NCI-H146 treated with DMSO at 0.1 percent for 48 hours (cell line): ENCODE results near the gene LIN28A.
"Not testable (repeated sequence)": the region's sequence is repeated elsewhere in the genome, so short reads cannot be mapped to it uniquely, and the experiment has no call there.

Experiments used
- DNase-seq: peaks from one replicate; lab custom pipeline; 2025; ENCODE audit not compliant: unreplicated experiment; lab: John Stamatoyannopoulos, UW

LIN28A gene

GRCh38 chr1:26410706-26411623 is at the start of gene LIN28A:
Gene LIN28A, plus strand, starts transcription at chr1:26410817. Its CDS starts 75 bp downstream, at chr1:26410892.
- no peak for DNase-seq

DNA sequence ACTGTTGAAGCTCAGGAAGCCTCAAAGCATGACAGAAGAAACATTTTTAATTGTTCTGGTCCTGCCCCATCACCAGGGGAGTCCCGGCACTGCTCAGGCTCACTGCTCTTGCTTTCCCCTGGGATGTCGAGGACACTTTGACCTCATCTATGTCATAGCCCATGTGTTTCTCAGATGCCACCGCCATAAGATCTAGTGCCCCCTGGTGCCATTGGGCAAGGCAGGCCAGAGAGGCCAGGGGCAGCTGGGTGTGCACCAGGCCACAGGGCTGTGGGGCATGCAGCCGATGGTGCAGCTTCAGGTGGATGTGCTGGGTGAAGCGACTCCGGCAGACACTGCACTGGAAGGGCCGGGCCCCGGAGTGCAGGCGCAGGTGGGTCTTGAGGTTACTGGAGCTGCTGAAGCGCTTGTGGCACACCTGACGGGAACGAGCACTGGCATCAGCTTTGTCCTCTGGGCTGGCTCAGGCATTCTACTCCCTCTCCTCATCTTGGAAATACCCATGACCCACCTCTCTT is 49.0 kb upstream of the LIN28A start:
- no peak for DNase-seq

DNA sequence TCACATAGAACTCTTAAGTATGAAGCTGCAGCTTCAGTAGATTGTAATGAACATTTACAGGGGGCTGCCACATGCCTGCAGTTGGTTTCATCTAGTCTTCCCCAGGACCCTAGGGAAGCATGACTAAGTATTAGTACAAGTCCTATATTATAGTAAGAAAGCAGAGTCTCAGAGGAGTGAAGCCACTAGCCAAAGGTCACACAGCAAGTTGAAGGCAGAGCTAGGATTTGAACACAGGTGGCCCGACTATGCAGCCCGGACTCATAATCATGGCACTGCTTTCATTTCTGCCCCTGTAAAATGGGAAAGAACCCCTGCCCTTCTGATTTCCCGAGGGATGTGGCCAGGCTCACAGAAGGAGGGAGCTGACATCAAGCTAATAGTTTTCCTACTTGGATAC is 48.3 kb upstream of the LIN28A start:
- DNase-seq, result no peak

DNA sequence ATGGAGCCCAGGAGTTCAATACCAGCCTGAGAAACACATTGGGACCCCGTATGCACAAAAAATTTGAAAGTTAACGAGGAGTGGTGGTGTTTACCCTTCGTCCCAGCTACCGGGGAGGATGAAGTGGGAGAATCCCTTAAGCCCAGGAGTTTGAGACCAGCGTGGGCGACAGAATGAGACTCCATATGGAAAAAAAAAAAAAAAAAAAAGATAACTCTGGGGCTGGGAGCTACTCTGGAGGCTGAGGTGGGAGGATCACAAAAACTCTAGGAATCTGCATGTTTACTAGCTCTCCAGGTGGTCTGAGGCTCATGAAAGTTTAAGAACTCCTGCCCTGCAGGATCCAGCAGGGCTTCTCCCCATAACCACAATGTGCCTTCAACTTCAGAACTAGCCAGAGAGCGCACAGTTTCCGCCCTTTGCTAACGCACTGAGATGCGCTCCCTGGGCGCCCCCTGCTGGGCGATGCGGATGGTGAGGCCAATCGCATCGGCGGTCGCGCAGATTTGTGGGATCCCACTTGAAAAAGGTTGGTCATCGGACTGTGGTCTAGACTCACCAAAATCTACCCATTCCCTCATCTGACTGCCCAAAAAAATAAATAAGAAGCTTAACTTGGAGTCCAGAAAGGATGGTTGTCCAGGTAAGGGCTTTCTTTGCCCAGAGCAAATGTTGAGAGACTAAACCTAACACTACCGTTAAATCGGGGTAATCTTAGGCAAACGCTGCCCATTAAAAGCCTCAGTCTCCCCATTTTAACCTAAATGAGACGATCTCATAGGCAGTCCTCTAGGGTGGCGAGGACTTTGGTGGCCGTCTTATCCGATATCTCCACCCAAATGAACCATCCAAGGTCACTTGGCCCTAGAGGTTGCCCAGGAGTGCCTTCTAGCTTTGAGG is 46.8 kb upstream of the LIN28A start:
- peak; percentile 10 for DNase-seq

- DNase-seq, result no peak
Observed at GRCh38 chr1:26364956-26365355, 45.7 kb upstream of the LIN28A start.

- DNase-seq, result no peak
Observed at GRCh38 chr1:26367441-26367840, 43.2 kb upstream of the LIN28A start.

GRCh38 chr1:26368006-26368405 is 42.6 kb upstream of the LIN28A start:
- no peak for DNase-seq

DNA sequence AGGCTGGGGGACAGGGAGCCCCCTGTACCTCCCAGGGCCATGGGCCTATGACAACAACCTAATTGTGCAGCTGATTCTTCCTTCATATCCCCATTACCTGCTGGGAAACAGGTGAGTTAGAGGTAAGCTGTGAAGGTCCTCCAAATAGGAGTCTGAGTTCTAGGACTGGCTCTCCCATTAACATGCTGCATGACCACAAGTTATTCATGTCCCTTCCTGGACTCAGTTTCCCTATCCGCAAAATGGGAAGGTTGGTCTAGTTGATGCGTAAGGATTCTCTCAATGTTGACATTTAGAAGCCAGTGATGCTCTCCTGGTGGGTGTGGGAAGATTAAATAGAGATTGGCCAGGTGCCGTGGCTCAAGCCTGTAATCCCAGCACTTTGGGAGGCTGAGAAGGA is 42.1 kb upstream of the LIN28A start:
- no peak for DNase-seq

- no peak for DNase-seq
Observed at GRCh38 chr1:26370591-26371382, 39.8 kb upstream of the LIN28A start.

DNA sequence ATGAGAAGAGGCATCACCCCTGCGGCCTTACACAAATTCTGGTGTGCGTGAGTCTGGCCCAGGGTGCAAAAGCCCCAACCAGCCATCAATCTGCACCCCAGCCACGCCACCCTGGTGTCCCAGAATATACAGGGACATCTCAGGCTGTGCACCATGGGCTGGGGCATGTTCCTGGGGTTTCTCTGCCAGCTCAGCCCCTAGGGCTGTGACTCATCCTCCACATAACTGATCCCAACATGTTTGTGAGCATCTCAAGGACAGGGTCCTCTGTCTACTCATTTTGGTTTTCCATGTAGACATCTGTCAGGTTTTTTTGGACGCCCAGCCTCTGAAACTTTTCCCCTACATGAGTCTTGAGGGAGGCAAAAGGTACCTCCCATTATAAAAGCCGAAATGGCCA is 38.6 kb upstream of the LIN28A start:
- no peak for DNase-seq

DNA sequence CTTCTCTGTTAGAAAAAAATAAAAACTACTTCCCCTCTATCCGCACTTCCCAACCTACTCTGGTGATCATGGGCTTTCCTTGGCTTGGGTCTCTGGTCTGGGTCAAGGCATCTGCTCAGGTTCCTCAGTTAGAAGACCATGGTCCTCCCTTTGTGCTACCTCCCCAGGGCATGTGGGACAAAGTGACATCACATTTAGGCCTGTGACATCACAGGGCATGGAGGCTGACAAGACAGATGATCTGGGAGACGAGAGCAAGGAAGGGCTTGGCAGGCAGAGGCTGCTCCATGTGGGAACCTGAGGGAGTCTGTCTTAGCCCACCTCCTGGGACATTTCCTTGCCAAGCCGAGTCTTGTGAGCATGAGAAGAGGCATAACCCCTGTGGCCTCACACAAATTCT is 38.0 kb upstream of the LIN28A start, which contains the start of gene ZNF683:
ZNF683 (minus strand) TSS at position 140 of the 400 bp plus-strand sequence. CDS start 4,179 bp downstream, outside the sequence.
- DNase-seq, result not testable (repeated sequence)

GRCh38 chr1:26373281-26373680 is 37.3 kb upstream of the LIN28A start:
- no peak for DNase-seq

GRCh38 chr1:26373789-26374188 is 36.8 kb upstream of the LIN28A start:
- DNase-seq, result no peak

GRCh38 chr1:26374361-26374760 is 36.3 kb upstream of the LIN28A start:
- DNase-seq, result not testable (repeated sequence)

- no peak for DNase-seq
Observed at GRCh38 chr1:26375081-26375480, 35.5 kb upstream of the LIN28A start.

DNA sequence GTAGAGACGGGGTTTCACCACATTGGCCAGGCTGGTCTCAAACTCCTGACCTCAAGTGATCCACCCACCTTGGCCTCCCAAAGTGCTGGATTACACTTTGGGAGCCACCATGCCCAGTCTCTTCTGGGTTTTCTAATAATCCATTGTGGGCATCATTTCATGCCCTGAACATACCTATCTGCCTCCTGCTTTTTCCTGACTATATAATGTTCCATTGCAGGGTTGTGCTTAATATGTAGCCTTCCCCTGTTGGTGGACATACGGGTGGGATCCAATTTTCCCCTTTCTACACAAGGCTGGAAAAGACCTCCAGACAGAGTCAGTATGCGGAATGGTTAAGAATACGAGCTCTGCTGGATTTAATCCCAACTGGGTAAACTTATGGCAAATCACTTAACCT is 34.6 kb upstream of the LIN28A start:
- no peak for DNase-seq

DNA sequence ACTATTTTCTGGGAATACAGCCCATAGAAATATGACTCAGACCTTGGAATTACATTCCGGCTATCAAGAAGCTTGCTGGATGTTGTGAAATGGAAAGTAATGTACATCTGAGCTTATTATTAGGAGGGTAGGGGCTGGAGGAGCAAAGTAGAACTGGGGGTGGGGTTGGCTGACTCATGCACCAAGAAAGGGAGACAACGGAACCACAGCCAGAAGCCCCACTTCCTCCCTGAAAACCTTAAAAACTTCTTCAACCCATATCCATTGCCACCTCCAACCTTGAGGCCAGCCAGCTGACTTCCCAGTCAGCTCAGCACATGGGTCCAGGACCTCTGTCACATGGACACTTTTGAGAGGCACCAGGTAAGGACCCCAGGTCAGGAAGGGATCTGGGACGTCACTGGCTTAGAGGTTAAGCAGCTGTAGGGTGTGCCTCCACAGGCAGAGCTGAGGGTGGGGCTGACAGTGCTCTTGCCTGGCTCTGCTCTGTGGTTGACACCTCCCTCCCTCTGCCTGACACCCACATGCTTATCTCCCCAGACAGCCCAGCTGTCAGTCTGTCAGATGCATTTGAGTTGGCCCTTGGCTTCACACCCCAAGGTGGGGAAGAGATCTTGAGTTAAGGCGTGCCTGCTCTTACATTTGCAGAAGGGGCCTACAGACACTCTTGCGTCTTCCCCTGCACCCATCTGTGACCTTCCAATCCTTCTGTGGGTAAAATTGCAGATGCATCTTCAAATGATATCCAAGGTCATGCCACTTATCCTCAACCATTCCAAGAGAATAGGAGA is 32.3 kb upstream of the LIN28A start:
- DNase-seq, result no peak

DNA sequence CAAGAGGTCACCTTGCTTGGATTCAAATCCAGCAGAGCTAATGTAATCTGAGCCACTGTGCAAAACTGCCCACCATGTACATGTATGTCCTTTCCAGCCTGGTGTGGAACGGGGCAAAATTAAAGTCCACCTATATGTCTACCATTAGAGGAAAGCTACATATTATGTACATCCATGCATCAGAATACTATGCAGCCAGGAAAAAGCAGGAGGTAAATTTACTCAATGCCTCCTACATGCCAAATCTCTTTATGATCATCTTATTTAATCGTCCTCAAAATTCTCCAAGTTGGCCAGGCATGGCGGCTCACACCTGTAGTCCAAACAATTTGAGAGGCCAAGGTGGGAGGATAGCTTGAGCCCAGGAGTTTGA is 31.8 kb upstream of the LIN28A start:
- DNase-seq, result no peak

DNA sequence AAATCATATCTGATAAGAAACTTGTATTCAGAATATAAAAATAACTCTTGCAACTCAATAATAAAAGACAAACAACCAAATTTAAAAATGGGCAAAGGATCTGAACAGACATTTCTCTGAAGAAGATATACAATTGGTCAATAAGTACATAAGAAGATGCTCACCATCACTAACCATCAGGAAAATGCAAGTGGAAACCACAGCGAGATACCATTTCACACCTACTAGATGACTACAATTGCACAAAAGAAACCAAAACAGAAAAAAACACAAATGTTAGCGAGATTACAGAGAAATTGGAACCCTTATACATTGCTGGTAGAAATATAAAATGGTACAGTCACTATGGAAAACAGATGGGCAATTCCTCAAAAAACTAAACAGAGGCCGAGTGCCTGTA is 26.5 kb upstream of the LIN28A start:
- DNase-seq, result no peak

- DNase-seq, result not testable (repeated sequence)
Observed at GRCh38 chr1:26385063-26385462, 25.6 kb upstream of the LIN28A start.
